Chondrocyte (in vitro differentiated cells): Measurements from ENCODE around the gene THAP11. TPM values are rescaled to one million over a fixed set of nuclear protein-coding genes. Genes with fewer than 3 reads are reported as not detected.
"Not testable (repeated sequence)": the region's sequence is repeated elsewhere in the genome, so short reads cannot be mapped to it uniquely, and the experiment has no call there.

Source experiments
- DNase-seq: peaks from one replicate; pipeline ENCODE4 v3.0.0; 2021; ENCODE audit warnings: mixed read lengths, low spot score
- H3K27ac Mint-ChIP-seq: one replicate; pipeline ENCODE4 v1.8.0; 2021; ENCODE audit warnings: mild to moderate bottlenecking, moderate library complexity, mixed read lengths; ENCODE audit not compliant: unreplicated experiment
- H3K27me3 Mint-ChIP-seq: 2 replicates; pipeline ENCODE4 v1.8.0; 2021; ENCODE audit warnings: low read depth, mixed read lengths
- H3K36me3 Mint-ChIP-seq: 2 replicates; pipeline ENCODE4 v1.8.0; 2021; ENCODE audit warnings: low read depth, mixed read lengths
- H3K4me1 Mint-ChIP-seq: 2 replicates; pipeline ENCODE4 v1.8.0; 2021; ENCODE audit warnings: low read depth, mild to moderate bottlenecking, mixed read lengths
- H3K4me3 Mint-ChIP-seq: one replicate; pipeline ENCODE4 v1.8.0; 2021; ENCODE audit warnings: mild to moderate bottlenecking, moderate library complexity, mixed read lengths; ENCODE audit not compliant: unreplicated experiment
- H3K9me3 Mint-ChIP-seq: 2 replicates; pipeline ENCODE4 v1.8.0; 2021; ENCODE audit warnings: low read depth, mixed read lengths
- CTCF ChIP-seq: fragments of 200-600 bp; sonication (generic); IDR thresholded peaks from 2 replicates; pipeline ENCODE4 v1.5.0; 2021; ENCODE audit warnings: antibody characterized with exemption, mild to moderate bottlenecking, moderate library complexity
- total RNA-seq: library from RNA; stranded (reverse); gene quantifications from 3 replicates; pipeline ENCODE4 v1.2.1, GENCODE V29; 2021

Gene THAP11
- total RNA-seq, 1 donor from 2014 or later = 25.7 TPM

- TF ChIP-seq CTCF = no peak
- Mint-ChIP-seq H3K27ac (no peak overlapping the region), H3K4me3 (no peak overlapping the region), H3K27me3 (no peaks in the 10 kb centered on the region), H3K4me1 (no peaks in the 10 kb centered on the region), H3K9me3 (no peaks in the 10 kb centered on the region), H3K36me3 (peaks cover 14% of the 10 kb centered on the region)
- DNase-seq = no peak
Observed at GRCh38 chr16:67825906-67826305, 16.2 kb upstream of the THAP11 start.

GRCh38 chr16:67828651-67829050 lies 13.5 kb upstream of the THAP11 start:
- no peaks in the 10 kb centered on the region for H3K27me3 Mint-ChIP-seq
- no peak for DNase-seq
- H3K4me3 Mint-ChIP-seq = no peak overlapping the region
- peaks cover 16% of the 10 kb centered on the region for H3K36me3 Mint-ChIP-seq
- peaks cover 10% of the 10 kb centered on the region for H3K4me1 Mint-ChIP-seq
- H3K9me3 Mint-ChIP-seq = no peaks in the 10 kb centered on the region
- H3K27ac Mint-ChIP-seq = no peak overlapping the region
- no peak for TF ChIP-seq CTCF

GRCh38 chr16:67833030-67833414 lies 9.1 kb upstream of the THAP11 start:
- Mint-ChIP-seq H3K36me3 (peaks cover 14% of the 10 kb centered on the region), H3K27me3 (no peaks in the 10 kb centered on the region), H3K4me3 (peak overlapping the region; percentile 86), H3K27ac (peak overlapping the region; percentile 85), H3K4me1 (peaks cover 15% of the 10 kb centered on the region), H3K9me3 (no peaks in the 10 kb centered on the region)
- no peak for TF ChIP-seq CTCF
- no peak for DNase-seq

- Mint-ChIP-seq H3K36me3 (peaks cover 11% of the 10 kb centered on the region), H3K4me1 (peaks cover 15% of the 10 kb centered on the region), H3K27me3 (no peaks in the 10 kb centered on the region), H3K4me3 (peak overlapping the region; percentile 86), H3K27ac (peak overlapping the region; percentile 85), H3K9me3 (no peaks in the 10 kb centered on the region)
- TF ChIP-seq CTCF = no peak
- DNase-seq = peak; percentile 98
Observed at GRCh38 chr16:67833415-67834241, 8.5 kb upstream of the THAP11 start.

GRCh38 chr16:67834242-67834614 lies 7.9 kb upstream of the THAP11 start:
- no peaks in the 10 kb centered on the region for H3K27me3 Mint-ChIP-seq
- H3K4me3 Mint-ChIP-seq = peak overlapping the region; percentile 86
- DNase-seq = no peak
- peak overlapping the region; percentile 85 for H3K27ac Mint-ChIP-seq
- H3K4me1 Mint-ChIP-seq = peaks cover 15% of the 10 kb centered on the region
- peaks cover 11% of the 10 kb centered on the region for H3K36me3 Mint-ChIP-seq
- TF ChIP-seq CTCF = no peak
- H3K9me3 Mint-ChIP-seq = no peaks in the 10 kb centered on the region

GRCh38 chr16:67837190-67837589 lies 4.9 kb upstream of the THAP11 start:
- not testable (repeated sequence) for H3K9me3 Mint-ChIP-seq, H3K27me3 Mint-ChIP-seq, DNase-seq, H3K36me3 Mint-ChIP-seq, H3K27ac Mint-ChIP-seq, H3K4me3 Mint-ChIP-seq
- H3K4me1 Mint-ChIP-seq = peaks cover 20% of the 10 kb centered on the region
